GM15510 (cell line): ENCODE results near the gene APPBP2.

Experiments used
- POLR2A ChIP-seq: IDR thresholded peaks from 3 replicates; pipeline ENCODE4 v1.6.1; 2011; ENCODE audit warnings: borderline replicate concordance; ENCODE audit not compliant: insufficient read length; ENCODE audit errors: extremely low read depth

The APPBP2 gene

GRCh38 chr17:60519795-60520194 lies 6.2 kb downstream of the APPBP2 start:
- no peak for TF ChIP-seq POLR2A

- TF ChIP-seq POLR2A = no peak
These were observed 11.5 kb downstream of the APPBP2 start for GRCh38 chr17:60514500-60514899.

- no peak for TF ChIP-seq POLR2A
These were observed 12.0 kb downstream of the APPBP2 start for GRCh38 chr17:60514053-60514452.

GRCh38 chr17:60513014-60513413 lies 13.0 kb downstream of the APPBP2 start:
- no peak for TF ChIP-seq POLR2A

- TF ChIP-seq POLR2A = no peak
These were observed 15.3 kb downstream of the APPBP2 start for GRCh38 chr17:60510723-60511122.

- no peak for TF ChIP-seq POLR2A
These were observed 16.0 kb downstream of the APPBP2 start for GRCh38 chr17:60510031-60510430.

GRCh38 chr17:60508384-60508980 lies 17.6 kb downstream of the APPBP2 start:
- TF ChIP-seq POLR2A = no peak

- TF ChIP-seq POLR2A = no peak
These were observed 19.7 kb downstream of the APPBP2 start for GRCh38 chr17:60506312-60506711.

GRCh38 chr17:60502145-60502544 lies 23.9 kb downstream of the APPBP2 start:
- TF ChIP-seq POLR2A = no peak

- TF ChIP-seq POLR2A = no peak
These were observed 24.5 kb downstream of the APPBP2 start for GRCh38 chr17:60501589-60501988.

GRCh38 chr17:60496041-60496440 lies 30.0 kb downstream of the APPBP2 start:
- no peak for TF ChIP-seq POLR2A

GRCh38 chr17:60495260-60495659 lies 30.8 kb downstream of the APPBP2 start:
- TF ChIP-seq POLR2A = no peak

GRCh38 chr17:60493847-60494321 lies 32.2 kb downstream of the APPBP2 start:
- no peak for TF ChIP-seq POLR2A

- TF ChIP-seq POLR2A = no peak
These were observed 34.3 kb downstream of the APPBP2 start for GRCh38 chr17:60491771-60492170.

GRCh38 chr17:60481604-60482003 lies 44.4 kb downstream of the APPBP2 start:
- no peak for TF ChIP-seq POLR2A

- TF ChIP-seq POLR2A = no peak
These were observed 52.3 kb downstream of the APPBP2 start for GRCh38 chr17:60473788-60474187.

GRCh38 chr17:60472449-60472848 lies 53.6 kb downstream of the APPBP2 start:
- TF ChIP-seq POLR2A = no peak
